WTC11 (cell line): Measurements from ENCODE around the gene DDOST. TPM values are rescaled to one million over a fixed set of nuclear protein-coding genes. Genes with fewer than 3 reads are reported as not detected.

Source experiments
- ATAC-seq: fragments of 200-7000 bp; cut with Tn5 transposase; 2 replicates; pipeline ENCODE4 v1.10.0; 2021; ENCODE audit warnings: mild to moderate bottlenecking, moderate library complexity
- CTCF ChIA-PET: fragments of 300-600 bp; sonication (Branson Sonifier 250); formaldehyde crosslinking; loops from one replicate; lab custom pipeline; 2021; ENCODE audit warnings: antibody characterized with exemption; lab: Charles Lee
- POLR2A ChIA-PET: fragments of 350-600 bp; sonication (Branson Sonifier 250); formaldehyde crosslinking; loops from one replicate; lab custom pipeline; 2021; ENCODE audit warnings: antibody characterized with exemption; lab: Charles Lee
- DNase-seq: peaks from one replicate; pipeline ENCODE4 v3.0.0; 2021; ENCODE audit warnings: low spot score
- H3K27ac Mint-ChIP-seq: 2 replicates; pipeline ENCODE4 v1.8.0; 2021; ENCODE audit warnings: mixed read lengths
- H3K27me3 Mint-ChIP-seq: 2 replicates; pipeline ENCODE4 v1.8.0; 2021; ENCODE audit warnings: low read depth, mild to moderate bottlenecking, moderate library complexity, mixed read lengths
- H3K36me3 Mint-ChIP-seq: 2 replicates; pipeline ENCODE4 v1.8.0; 2021; ENCODE audit warnings: mixed read lengths
- H3K4me1 Mint-ChIP-seq: 2 replicates; pipeline ENCODE4 v1.8.0; 2022; ENCODE audit warnings: mixed read lengths
- H3K4me3 Mint-ChIP-seq: 2 replicates; pipeline ENCODE4 v1.8.0; 2021; ENCODE audit warnings: mild to moderate bottlenecking, moderate library complexity, mixed read lengths
- H3K9me3 Mint-ChIP-seq: 2 replicates; pipeline ENCODE4 v1.8.0; 2021; ENCODE audit warnings: mixed read lengths
- ATF1 ChIP-seq: sonication (generic); formaldehyde crosslinking; IDR thresholded peaks from 2 replicates; pipeline ENCODE4 v1.8.1; 2023; ENCODE audit warnings: mild to moderate bottlenecking, moderate library complexity, missing genetic modification reagents
- GRHL2 ChIP-seq: fragments of 250-450 bp; sonication (Bioruptor Pico); IDR thresholded peaks from 2 replicates; pipeline ENCODE4 v1.8.0; 2022; ENCODE audit warnings: mild to moderate bottlenecking, moderate library complexity; ENCODE audit not compliant: insufficient replicate concordance, severe bottlenecking
- KAT7 ChIP-seq: sonication (generic); formaldehyde crosslinking; IDR thresholded peaks from 2 replicates; pipeline ENCODE4 v1.8.1; 2023; ENCODE audit warnings: missing genetic modification reagents, mild to moderate bottlenecking, borderline replicate concordance
- MYBL2 ChIP-seq: sonication (generic); formaldehyde crosslinking; IDR thresholded peaks from 2 replicates; pipeline ENCODE4 v1.8.1; 2023; ENCODE audit warnings: mild to moderate bottlenecking, moderate library complexity, missing genetic modification reagents
- NFATC4 ChIP-seq: fragments of 250-450 bp; sonication (Bioruptor Pico); IDR thresholded peaks from 2 replicates; pipeline ENCODE4 v1.9.0; 2021; ENCODE audit warnings: mild to moderate bottlenecking
- NFE2L1 ChIP-seq: sonication (generic); formaldehyde crosslinking; IDR thresholded peaks from 2 replicates; pipeline ENCODE4 v1.8.1; 2023; ENCODE audit warnings: missing genetic modification reagents
- OVOL2 ChIP-seq: fragments of 250-450 bp; sonication (Bioruptor Pico); IDR thresholded peaks from 2 replicates; pipeline ENCODE4 v1.9.0; 2021; ENCODE audit warnings: mild to moderate bottlenecking, borderline replicate concordance
- PRRX2 ChIP-seq: fragments of 250-450 bp; sonication (Bioruptor Pico); IDR thresholded peaks from 2 replicates; pipeline ENCODE4 v1.8.0; 2021; ENCODE audit warnings: mild to moderate bottlenecking
- RORB ChIP-seq: fragments of 250-450 bp; sonication (Bioruptor Pico); IDR thresholded peaks from 2 replicates; pipeline ENCODE4 v1.9.0; 2021; ENCODE audit warnings: mild to moderate bottlenecking
- SOX15 ChIP-seq: fragments of 250-450 bp; sonication (Bioruptor Pico); IDR thresholded peaks from 2 replicates; pipeline ENCODE4 v1.9.0; 2021; ENCODE audit warnings: mild to moderate bottlenecking
- ZNF232 ChIP-seq: sonication (generic); formaldehyde crosslinking; IDR thresholded peaks from 2 replicates; pipeline ENCODE4 v1.8.0; 2022; ENCODE audit warnings: mild to moderate bottlenecking, missing genetic modification reagents
- ZNF317 ChIP-seq: sonication (generic); formaldehyde crosslinking; IDR thresholded peaks from 2 replicates; pipeline ENCODE4 v1.8.1; 2023; ENCODE audit warnings: low read depth, mild to moderate bottlenecking, moderate library complexity, missing genetic modification reagents, borderline replicate concordance
- ZNF671 ChIP-seq: fragments of 250-450 bp; sonication (Bioruptor Pico); IDR thresholded peaks from 2 replicates; pipeline ENCODE4 v1.8.0; 2021; ENCODE audit warnings: mild to moderate bottlenecking
- total RNA-seq: library from RNA; stranded (reverse); gene quantifications from 3 replicates; pipeline ENCODE4 v1.2.3, GENCODE V29; 2021
- TF ChIP-seq, protein P1 (sequence below): sonication (generic); formaldehyde crosslinking; IDR thresholded peaks from 2 replicates; pipeline ENCODE4 v1.8.1; 2023; ENCODE audit warnings: mild to moderate bottlenecking, missing genetic modification reagents
- TF ChIP-seq, protein P2 (sequence below): sonication (generic); formaldehyde crosslinking; IDR thresholded peaks from 2 replicates; pipeline ENCODE4 v1.8.1; 2022; ENCODE audit warnings: low read depth, missing genetic modification reagents, borderline replicate concordance
- TF ChIP-seq, protein P3 (sequence below): sonication (generic); formaldehyde crosslinking; IDR thresholded peaks from 2 replicates; pipeline ENCODE4 v1.8.0; 2022; ENCODE audit warnings: mild to moderate bottlenecking, missing genetic modification reagents
- TF ChIP-seq, protein P4 (sequence below): sonication (generic); formaldehyde crosslinking; IDR thresholded peaks from 2 replicates; pipeline ENCODE4 v1.8.1; 2023; ENCODE audit warnings: mild to moderate bottlenecking, moderate library complexity, missing genetic modification reagents
- TF ChIP-seq, protein P5 (sequence below): sonication (generic); formaldehyde crosslinking; IDR thresholded peaks from 2 replicates; pipeline ENCODE4 v1.8.1; 2022; ENCODE audit warnings: low read depth, mild to moderate bottlenecking, moderate library complexity, missing genetic modification reagents, borderline replicate concordance
- TF ChIP-seq, protein P6 (sequence below): sonication (generic); formaldehyde crosslinking; IDR thresholded peaks from 2 replicates; pipeline ENCODE4 v1.8.0; 2023; ENCODE audit warnings: missing genetic modification reagents
- TF ChIP-seq, protein P7 (sequence below): sonication (generic); formaldehyde crosslinking; IDR thresholded peaks from 2 replicates; pipeline ENCODE4 v1.8.1; 2022; ENCODE audit warnings: missing genetic modification reagents, borderline replicate concordance

The DDOST gene
- total RNA-seq, 1 experiment from 2014 or later: 300 TPM

DNA sequence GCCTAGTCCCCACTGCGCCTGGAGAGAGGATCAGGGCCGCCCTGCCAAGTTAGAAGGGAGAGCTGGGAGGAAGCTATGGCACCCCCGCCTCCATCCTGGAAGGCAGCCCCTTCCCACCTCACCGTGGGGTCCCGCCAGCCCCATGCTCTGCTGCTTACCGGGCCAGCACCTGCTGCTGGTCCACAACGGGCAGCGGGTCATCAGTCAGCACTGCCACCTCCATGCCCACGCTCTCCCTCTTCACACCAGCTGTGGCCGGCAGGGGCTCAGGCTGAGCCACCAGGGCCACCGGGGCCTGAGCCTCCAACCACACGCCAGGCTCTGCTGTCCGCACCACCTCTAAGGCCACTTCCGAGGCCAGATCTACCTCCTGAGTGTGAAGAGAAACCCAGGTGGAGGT lies 23.5 kb upstream of the DDOST start:
- DNase-seq (no peak), ATAC-seq (no peak)
- ChIA-PET CTCF (interaction anchor here (0.6 to 1.5 kb wide), 4 partner anchors 9 to 109 kb away, joined by 3 to 9 read pairs (median 4); partner anchors contain the start of gene DDOST), POLR2A (no interaction called here)
- H3K4me1 Mint-ChIP-seq: no peaks in the 10 kb centered on the region
- no peak overlapping the region for H3K27ac Mint-ChIP-seq
- no peaks in the 10 kb centered on the region for H3K9me3 Mint-ChIP-seq
- no peaks in the 10 kb centered on the region for H3K27me3 Mint-ChIP-seq
- peaks cover 8% of the 10 kb centered on the region for H3K36me3 Mint-ChIP-seq
- TF ChIP-seq PRRX2: no peak
- no peak for TF ChIP-seq NFATC4 (CRISPR knock-in tag)
- no peak for TF ChIP-seq GRHL2 (CRISPR knock-in tag)
- TF ChIP-seq ATF1 (CRISPR knock-in tag): no peak
- TF ChIP-seq, protein P1, sequence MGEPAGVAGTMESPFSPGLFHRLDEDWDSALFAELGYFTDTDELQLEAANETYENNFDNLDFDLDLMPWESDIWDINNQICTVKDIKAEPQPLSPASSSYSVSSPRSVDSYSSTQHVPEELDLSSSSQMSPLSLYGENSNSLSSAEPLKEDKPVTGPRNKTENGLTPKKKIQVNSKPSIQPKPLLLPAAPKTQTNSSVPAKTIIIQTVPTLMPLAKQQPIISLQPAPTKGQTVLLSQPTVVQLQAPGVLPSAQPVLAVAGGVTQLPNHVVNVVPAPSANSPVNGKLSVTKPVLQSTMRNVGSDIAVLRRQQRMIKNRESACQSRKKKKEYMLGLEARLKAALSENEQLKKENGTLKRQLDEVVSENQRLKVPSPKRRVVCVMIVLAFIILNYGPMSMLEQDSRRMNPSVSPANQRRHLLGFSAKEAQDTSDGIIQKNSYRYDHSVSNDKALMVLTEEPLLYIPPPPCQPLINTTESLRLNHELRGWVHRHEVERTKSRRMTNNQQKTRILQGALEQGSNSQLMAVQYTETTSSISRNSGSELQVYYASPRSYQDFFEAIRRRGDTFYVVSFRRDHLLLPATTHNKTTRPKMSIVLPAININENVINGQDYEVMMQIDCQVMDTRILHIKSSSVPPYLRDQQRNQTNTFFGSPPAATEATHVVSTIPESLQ (CRISPR knock-in tag): no peak
- TF ChIP-seq, protein P2, sequence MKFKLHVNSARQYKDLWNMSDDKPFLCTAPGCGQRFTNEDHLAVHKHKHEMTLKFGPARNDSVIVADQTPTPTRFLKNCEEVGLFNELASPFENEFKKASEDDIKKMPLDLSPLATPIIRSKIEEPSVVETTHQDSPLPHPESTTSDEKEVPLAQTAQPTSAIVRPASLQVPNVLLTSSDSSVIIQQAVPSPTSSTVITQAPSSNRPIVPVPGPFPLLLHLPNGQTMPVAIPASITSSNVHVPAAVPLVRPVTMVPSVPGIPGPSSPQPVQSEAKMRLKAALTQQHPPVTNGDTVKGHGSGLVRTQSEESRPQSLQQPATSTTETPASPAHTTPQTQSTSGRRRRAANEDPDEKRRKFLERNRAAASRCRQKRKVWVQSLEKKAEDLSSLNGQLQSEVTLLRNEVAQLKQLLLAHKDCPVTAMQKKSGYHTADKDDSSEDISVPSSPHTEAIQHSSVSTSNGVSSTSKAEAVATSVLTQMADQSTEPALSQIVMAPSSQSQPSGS (CRISPR knock-in tag): no peak
- no peak for TF ChIP-seq NFE2L1 (CRISPR knock-in tag)
- TF ChIP-seq SOX15 (CRISPR knock-in tag): no peak
- no peak overlapping the region for H3K4me3 Mint-ChIP-seq

DNA sequence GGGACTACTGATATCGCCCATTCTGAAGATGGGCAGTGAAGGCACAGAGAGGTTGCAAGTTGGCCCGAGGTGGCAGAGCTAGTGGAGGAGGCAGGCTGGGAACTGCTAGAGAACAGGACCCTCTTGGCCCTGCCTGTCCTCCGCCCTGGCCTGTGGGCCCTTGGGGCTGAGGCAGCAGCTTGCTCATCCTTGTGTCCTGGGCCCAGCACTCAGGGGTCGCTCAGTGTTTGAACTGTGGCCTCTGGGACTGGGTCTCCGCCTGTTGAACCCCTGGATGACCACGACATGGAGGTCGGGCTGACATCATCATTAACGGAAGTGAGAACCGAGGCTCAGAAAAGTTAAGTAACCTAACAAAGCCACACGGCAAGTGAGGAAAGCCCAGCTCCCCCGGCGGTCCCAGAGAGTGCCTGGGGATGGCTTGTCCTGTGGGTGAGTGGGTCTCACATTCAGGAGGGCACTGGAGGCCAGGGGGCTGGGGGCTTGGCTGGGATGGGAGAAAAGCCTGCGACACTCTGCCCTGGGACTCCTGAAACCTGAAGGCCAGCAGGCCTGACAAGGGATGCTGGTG lies 23.0 kb upstream of the DDOST start:
- ATAC-seq (no peak), DNase-seq (no peak)
- Mint-ChIP-seq H3K36me3 (peaks cover 8% of the 10 kb centered on the region), H3K9me3 (no peaks in the 10 kb centered on the region), H3K4me1 (no peaks in the 10 kb centered on the region), H3K27ac (no peak overlapping the region), H3K27me3 (no peaks in the 10 kb centered on the region), H3K4me3 (no peak overlapping the region)
- ChIA-PET POLR2A (no interaction called here), CTCF (interaction anchor here (1.2 to 1.6 kb wide), 4 partner anchors 10 to 109 kb away, joined by 3 to 9 read pairs (median 4); partner anchors contain the start of gene DDOST)
- TF ChIP-seq, protein P3, sequence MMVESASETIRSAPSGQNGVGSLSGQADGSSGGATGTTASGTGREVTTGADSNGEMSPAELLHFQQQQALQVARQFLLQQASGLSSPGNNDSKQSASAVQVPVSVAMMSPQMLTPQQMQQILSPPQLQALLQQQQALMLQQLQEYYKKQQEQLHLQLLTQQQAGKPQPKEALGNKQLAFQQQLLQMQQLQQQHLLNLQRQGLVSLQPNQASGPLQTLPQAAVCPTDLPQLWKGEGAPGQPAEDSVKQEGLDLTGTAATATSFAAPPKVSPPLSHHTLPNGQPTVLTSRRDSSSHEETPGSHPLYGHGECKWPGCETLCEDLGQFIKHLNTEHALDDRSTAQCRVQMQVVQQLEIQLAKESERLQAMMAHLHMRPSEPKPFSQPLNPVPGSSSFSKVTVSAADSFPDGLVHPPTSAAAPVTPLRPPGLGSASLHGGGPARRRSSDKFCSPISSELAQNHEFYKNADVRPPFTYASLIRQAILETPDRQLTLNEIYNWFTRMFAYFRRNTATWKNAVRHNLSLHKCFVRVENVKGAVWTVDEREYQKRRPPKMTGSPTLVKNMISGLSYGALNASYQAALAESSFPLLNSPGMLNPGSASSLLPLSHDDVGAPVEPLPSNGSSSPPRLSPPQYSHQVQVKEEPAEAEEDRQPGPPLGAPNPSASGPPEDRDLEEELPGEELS: no peak
- TF ChIP-seq KAT7 (CRISPR knock-in tag) (no peak), RORB (no peak), ZNF671 (CRISPR knock-in tag) (no peak), ZNF232 (CRISPR knock-in tag) (no peak), PRRX2 (no peak), OVOL2 (no peak), ZNF317 (CRISPR knock-in tag) (no peak), ATF1 (CRISPR knock-in tag) (no peak), MYBL2 (CRISPR knock-in tag) (no peak)
- TF ChIP-seq, protein P4, sequence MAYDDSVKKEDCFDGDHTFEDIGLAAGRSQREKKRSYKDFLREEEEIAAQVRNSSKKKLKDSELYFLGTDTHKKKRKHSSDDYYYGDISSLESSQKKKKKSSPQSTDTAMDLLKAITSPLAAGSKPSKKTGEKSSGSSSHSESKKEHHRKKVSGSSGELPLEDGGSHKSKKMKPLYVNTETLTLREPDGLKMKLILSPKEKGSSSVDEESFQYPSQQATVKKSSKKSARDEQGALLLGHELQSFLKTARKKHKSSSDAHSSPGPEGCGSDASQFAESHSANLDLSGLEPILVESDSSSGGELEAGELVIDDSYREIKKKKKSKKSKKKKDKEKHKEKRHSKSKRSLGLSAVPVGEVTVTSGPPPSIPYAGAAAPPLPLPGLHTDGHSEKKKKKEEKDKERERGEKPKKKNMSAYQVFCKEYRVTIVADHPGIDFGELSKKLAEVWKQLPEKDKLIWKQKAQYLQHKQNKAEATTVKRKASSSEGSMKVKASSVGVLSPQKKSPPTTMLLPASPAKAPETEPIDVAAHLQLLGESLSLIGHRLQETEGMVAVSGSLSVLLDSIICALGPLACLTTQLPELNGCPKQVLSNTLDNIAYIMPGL (CRISPR knock-in tag): no peak
- TF ChIP-seq, protein P5, sequence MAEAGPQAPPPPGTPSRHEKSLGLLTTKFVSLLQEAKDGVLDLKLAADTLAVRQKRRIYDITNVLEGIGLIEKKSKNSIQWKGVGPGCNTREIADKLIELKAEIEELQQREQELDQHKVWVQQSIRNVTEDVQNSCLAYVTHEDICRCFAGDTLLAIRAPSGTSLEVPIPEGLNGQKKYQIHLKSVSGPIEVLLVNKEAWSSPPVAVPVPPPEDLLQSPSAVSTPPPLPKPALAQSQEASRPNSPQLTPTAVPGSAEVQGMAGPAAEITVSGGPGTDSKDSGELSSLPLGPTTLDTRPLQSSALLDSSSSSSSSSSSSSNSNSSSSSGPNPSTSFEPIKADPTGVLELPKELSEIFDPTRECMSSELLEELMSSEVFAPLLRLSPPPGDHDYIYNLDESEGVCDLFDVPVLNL (CRISPR knock-in tag): no peak
- TF ChIP-seq, protein P6, sequence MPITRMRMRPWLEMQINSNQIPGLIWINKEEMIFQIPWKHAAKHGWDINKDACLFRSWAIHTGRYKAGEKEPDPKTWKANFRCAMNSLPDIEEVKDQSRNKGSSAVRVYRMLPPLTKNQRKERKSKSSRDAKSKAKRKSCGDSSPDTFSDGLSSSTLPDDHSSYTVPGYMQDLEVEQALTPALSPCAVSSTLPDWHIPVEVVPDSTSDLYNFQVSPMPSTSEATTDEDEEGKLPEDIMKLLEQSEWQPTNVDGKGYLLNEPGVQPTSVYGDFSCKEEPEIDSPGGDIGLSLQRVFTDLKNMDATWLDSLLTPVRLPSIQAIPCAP (CRISPR knock-in tag): no peak
- TF ChIP-seq, protein P7, sequence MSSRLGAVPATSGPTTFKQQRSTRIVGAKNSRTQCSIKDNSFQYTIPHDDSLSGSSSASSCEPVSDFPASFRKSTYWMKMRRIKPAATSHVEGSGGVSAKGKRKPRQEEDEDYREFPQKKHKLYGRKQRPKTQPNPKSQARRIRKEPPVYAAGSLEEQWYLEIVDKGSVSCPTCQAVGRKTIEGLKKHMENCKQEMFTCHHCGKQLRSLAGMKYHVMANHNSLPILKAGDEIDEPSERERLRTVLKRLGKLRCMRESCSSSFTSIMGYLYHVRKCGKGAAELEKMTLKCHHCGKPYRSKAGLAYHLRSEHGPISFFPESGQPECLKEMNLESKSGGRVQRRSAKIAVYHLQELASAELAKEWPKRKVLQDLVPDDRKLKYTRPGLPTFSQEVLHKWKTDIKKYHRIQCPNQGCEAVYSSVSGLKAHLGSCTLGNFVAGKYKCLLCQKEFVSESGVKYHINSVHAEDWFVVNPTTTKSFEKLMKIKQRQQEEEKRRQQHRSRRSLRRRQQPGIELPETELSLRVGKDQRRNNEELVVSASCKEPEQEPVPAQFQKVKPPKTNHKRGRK: no peak
- TF ChIP-seq, protein P2 (CRISPR knock-in tag): no peak
